BLaER1 treated with 17β-estradiol and CSF1 and Interleukin-3, amounts not matched to agents 10 nM and 100 nM (cell line): ENCODE data around the gene HOPX.
"Not testable (repeated sequence)": the region's sequence is repeated elsewhere in the genome, so short reads cannot be mapped to it uniquely, and the experiment has no call there.

ENCODE experiments used
- H3K27ac ChIP-seq, 11 experiments: shearing (Covaris generic); formaldehyde crosslinking; 2 replicates each; pipeline ENCODE4 v1.8.1; 2022
- H3K27me3 ChIP-seq, 11 experiments: shearing (Covaris generic); formaldehyde crosslinking; 2 replicates each; pipeline ENCODE4 v1.8.1; 2022
- H3K36me3 ChIP-seq, 11 experiments: shearing (Covaris generic); formaldehyde crosslinking; 2 replicates each; pipeline ENCODE4 v1.8.1; 2022
- H3K4me1 ChIP-seq, 10 experiments: shearing (Covaris generic); formaldehyde crosslinking; 2 replicates each; pipeline ENCODE4 v1.8.1; 2022
- H3K4me2 ChIP-seq, 11 experiments: shearing (Covaris generic); formaldehyde crosslinking; 2 replicates each; pipeline ENCODE4 v1.8.1; 2022
- H3K4me3 ChIP-seq, 10 experiments: shearing (Covaris generic); formaldehyde crosslinking; 2 replicates each; pipeline ENCODE4 v1.8.1; 2022
- H3K9ac ChIP-seq, 11 experiments: shearing (Covaris generic); formaldehyde crosslinking; 2 replicates each; pipeline ENCODE4 v1.8.1; 2022
- H3K9me3 ChIP-seq, 11 experiments: shearing (Covaris generic); formaldehyde crosslinking; replicated peaks in 1 of 11; 2 replicates each; pipeline ENCODE4 v1.8.1; 2022
- H4K20me1 ChIP-seq, 11 experiments: shearing (Covaris generic); formaldehyde crosslinking; 2 replicates each; pipeline ENCODE4 v1.8.1; 2022
- Cebpa-rat ChIP-seq, 11 experiments: shearing (Covaris generic); IDR thresholded peaks; 2 replicates each; pipeline ENCODE4 v1.8.1; 2022

HOPX gene

GRCh38 chr4:56681853-56682525 lies 893 bp upstream of the HOPX start:
- Histone ChIP-seq H3K4me2 (no peak overlapping the region), H3K9me3 (no peaks in the 10 kb centered on the region), H3K36me3 (no peaks in the 10 kb centered on the region), H3K4me3 (no peak overlapping the region), H3K27me3 (no peaks in the 10 kb centered on the region; a peak in 1 of 22 replicates), H4K20me1 (no peaks in the 10 kb centered on the region), H3K27ac (no peak overlapping the region), H3K4me1 (no peaks in the 10 kb centered on the region), H3K9ac (no peak overlapping the region)
- no peak for TF ChIP-seq Cebpa-rat (IDR thresholded peaks at IDR 0.05)

GRCh38 chr4:56680266-56680665 lies 830 bp downstream of the HOPX start:
- no peak overlapping the region for H3K9ac ChIP-seq
- H4K20me1 ChIP-seq = no peaks in the 10 kb centered on the region
- H3K4me2 ChIP-seq = no peak overlapping the region
- no peaks in the 10 kb centered on the region for H3K4me1 ChIP-seq
- H3K9me3 ChIP-seq = no peaks in the 10 kb centered on the region
- no peaks in the 10 kb centered on the region for H3K36me3 ChIP-seq
- no peak overlapping the region for H3K4me3 ChIP-seq
- TF ChIP-seq Cebpa-rat (IDR thresholded peaks at IDR 0.05) = no peak
- no peak overlapping the region for H3K27ac ChIP-seq
- H3K27me3 ChIP-seq = no peaks in the 10 kb centered on the region; a peak in 1 of 22 replicates

GRCh38 chr4:56677711-56678110 lies 3.4 kb downstream of the HOPX start:
- Histone ChIP-seq H3K9me3 (no peaks in the 10 kb centered on the region), H3K4me2 (no peak overlapping the region), H4K20me1 (no peaks in the 10 kb centered on the region), H3K9ac (no peak overlapping the region), H3K27ac (no peak overlapping the region), H3K4me1 (no peaks in the 10 kb centered on the region), H3K4me3 (no peak overlapping the region), H3K27me3 (no peaks in the 10 kb centered on the region; a peak in 1 of 22 replicates), H3K36me3 (no peaks in the 10 kb centered on the region)
- no peak for TF ChIP-seq Cebpa-rat (IDR thresholded peaks at IDR 0.05)

- H3K4me3 ChIP-seq = no peak overlapping the region
- no peaks in the 10 kb centered on the region for H3K36me3 ChIP-seq
- no peaks in the 10 kb centered on the region for H4K20me1 ChIP-seq
- H3K9me3 ChIP-seq = no peaks in the 10 kb centered on the region
- H3K4me1 ChIP-seq = no peaks in the 10 kb centered on the region
- no peak for TF ChIP-seq Cebpa-rat (IDR thresholded peaks at IDR 0.05)
- H3K27ac ChIP-seq = no peak overlapping the region
- no peak overlapping the region for H3K4me2 ChIP-seq
- no peak overlapping the region for H3K9ac ChIP-seq
- no peaks in the 10 kb centered on the region for H3K27me3 ChIP-seq
Measured at GRCh38 chr4:56674984-56675383, 6.1 kb downstream of the HOPX start.

GRCh38 chr4:56671860-56672259 lies 9.2 kb downstream of the HOPX start:
- H4K20me1 ChIP-seq = no peaks in the 10 kb centered on the region
- H3K4me2 ChIP-seq = no peak overlapping the region
- no peak for TF ChIP-seq Cebpa-rat (IDR thresholded peaks at IDR 0.05)
- H3K9ac ChIP-seq = no peak overlapping the region
- no peak overlapping the region for H3K27ac ChIP-seq
- H3K9me3 ChIP-seq = peaks cover 6 to 16% (median 10%) of the 10 kb centered on the region in 11 experiments; a peak in 19 of 22 replicates
- H3K4me1 ChIP-seq = no peaks in the 10 kb centered on the region
- no peaks in the 10 kb centered on the region for H3K36me3 ChIP-seq
- H3K27me3 ChIP-seq = no peaks in the 10 kb centered on the region
- no peak overlapping the region for H3K4me3 ChIP-seq

GRCh38 chr4:56671373-56671772 lies 9.7 kb downstream of the HOPX start:
- H4K20me1 ChIP-seq = no peaks in the 10 kb centered on the region
- H3K36me3 ChIP-seq = no peaks in the 10 kb centered on the region
- H3K27me3 ChIP-seq = no peaks in the 10 kb centered on the region
- TF ChIP-seq Cebpa-rat (IDR thresholded peaks at IDR 0.05) = no peak
- peaks cover 6 to 16% (median 10%) of the 10 kb centered on the region in 11 experiments; a peak in 19 of 22 replicates for H3K9me3 ChIP-seq
- H3K27ac ChIP-seq = no peak overlapping the region
- no peak overlapping the region for H3K9ac ChIP-seq
- no peak overlapping the region for H3K4me2 ChIP-seq
- no peak overlapping the region for H3K4me3 ChIP-seq
- H3K4me1 ChIP-seq = no peaks in the 10 kb centered on the region

GRCh38 chr4:56668267-56668666 lies 12.8 kb downstream of the HOPX start:
- H3K9ac ChIP-seq = no peak overlapping the region
- H3K4me3 ChIP-seq = no peak overlapping the region
- no peak for TF ChIP-seq Cebpa-rat (IDR thresholded peaks at IDR 0.05)
- H3K4me2 ChIP-seq = no peak overlapping the region
- no peaks in the 10 kb centered on the region for H4K20me1 ChIP-seq
- H3K36me3 ChIP-seq = no peaks in the 10 kb centered on the region
- H3K4me1 ChIP-seq = peaks cover 0 to 6% (median 0%) of the 10 kb centered on the region in 10 experiments; a peak in 2 of 20 replicates
- H3K27me3 ChIP-seq = peaks cover 0 to 4% (median 0%) of the 10 kb centered on the region in 11 experiments; a peak in 1 of 22 replicates
- peaks cover 6 to 16% (median 10%) of the 10 kb centered on the region in 11 experiments; a peak in 19 of 22 replicates for H3K9me3 ChIP-seq
- no peak overlapping the region for H3K27ac ChIP-seq

- H3K27ac ChIP-seq, H3K4me2 ChIP-seq, H3K4me1 ChIP-seq, H3K4me3 ChIP-seq, H4K20me1 ChIP-seq, H3K9ac ChIP-seq, H3K36me3 ChIP-seq, H3K27me3 ChIP-seq: not testable (repeated sequence)
- H3K9me3 ChIP-seq = peaks cover 6 to 16% (median 10%) of the 10 kb centered on the region in 11 experiments; a peak in 19 of 22 replicates
Measured at GRCh38 chr4:56667396-56667795, 13.7 kb downstream of the HOPX start.

GRCh38 chr4:56666279-56666678 lies 14.8 kb downstream of the HOPX start:
- peaks cover 0 to 6% (median 0%) of the 10 kb centered on the region in 10 experiments; a peak in 2 of 20 replicates for H3K4me1 ChIP-seq
- H3K9ac ChIP-seq = no peak overlapping the region
- no peak for TF ChIP-seq Cebpa-rat (IDR thresholded peaks at IDR 0.05)
- peaks cover 6 to 16% (median 10%) of the 10 kb centered on the region in 11 experiments; a peak in 19 of 22 replicates for H3K9me3 ChIP-seq
- no peak overlapping the region for H3K4me3 ChIP-seq
- peak overlapping the region in 1 of 11 experiments; percentile 45; a peak in 2 of 22 replicates for H3K4me2 ChIP-seq
- H3K27ac ChIP-seq = no peak overlapping the region
- H3K27me3 ChIP-seq = peaks cover 0 to 4% (median 0%) of the 10 kb centered on the region in 11 experiments; a peak in 1 of 22 replicates
- H4K20me1 ChIP-seq = no peaks in the 10 kb centered on the region
- no peaks in the 10 kb centered on the region for H3K36me3 ChIP-seq

- Histone ChIP-seq H3K9me3 (peaks cover 6 to 16% (median 10%) of the 10 kb centered on the region in 11 experiments; a peak in 19 of 22 replicates), H3K36me3 (no peaks in the 10 kb centered on the region), H3K4me2 (peak overlapping the region in 2 of 11 experiments; percentile 24 to 45; a peak in 3 of 22 replicates), H3K4me1 (peaks cover 0 to 6% (median 0%) of the 10 kb centered on the region in 10 experiments; a peak in 2 of 20 replicates), H3K9ac (no peak overlapping the region), H4K20me1 (no peaks in the 10 kb centered on the region), H3K27me3 (peaks cover 0 to 5% (median 0%) of the 10 kb centered on the region in 11 experiments; a peak in 3 of 22 replicates), H3K27ac (no peak overlapping the region), H3K4me3 (no peak overlapping the region)
- no peak for TF ChIP-seq Cebpa-rat (IDR thresholded peaks at IDR 0.05)
Measured at GRCh38 chr4:56665781-56666180, 15.3 kb downstream of the HOPX start.
